HG03060 (cell line): ENCODE measurements around the gene SMIM5.
"Not testable (repeated sequence)": the region's sequence is repeated elsewhere in the genome, so short reads cannot be mapped to it uniquely, and the experiment has no call there.

Experiments used
- ATAC-seq: cut with Tn5 transposase; IDR thresholded peaks from one replicate; pipeline ENCODE4 v1.9.1; 2021; ENCODE audit warnings: low read depth, moderate number of reproducible peaks; ENCODE audit not compliant: unreplicated experiment

The SMIM5 gene

GRCh38 chr17:75632863-75633485 is at the start of gene SMIM5:
TSS of gene SMIM5 (plus strand) at chr17:75633434. CDS start at chr17:75640202, 6,768 bp downstream.
- no peak for ATAC-seq

- no peak for ATAC-seq
These were observed 48.4 kb upstream of the SMIM5 start for GRCh38 chr17:75584849-75585175.

GRCh38 chr17:75587675-75588595 is 45.3 kb upstream of the SMIM5 start, which contains the start of gene MYO15B:
TSS of gene MYO15B (plus strand) at chr17:75587800. CDS start at chr17:75588058, 258 bp downstream.
- no peak for ATAC-seq

GRCh38 chr17:75588596-75589011 is 44.6 kb upstream of the SMIM5 start:
- no peak for ATAC-seq

GRCh38 chr17:75589012-75589918 is 44.0 kb upstream of the SMIM5 start:
- no peak for ATAC-seq

- no peak for ATAC-seq
These were observed 43.3 kb upstream of the SMIM5 start for GRCh38 chr17:75589919-75590303.

- no peak for ATAC-seq
These were observed 42.9 kb upstream of the SMIM5 start for GRCh38 chr17:75590314-75590761.

GRCh38 chr17:75590849-75591721 is 42.1 kb upstream of the SMIM5 start:
- ATAC-seq = no peak

- ATAC-seq = no peak
These were observed 41.4 kb upstream of the SMIM5 start for GRCh38 chr17:75591722-75592302.

GRCh38 chr17:75592348-75593020 is 40.8 kb upstream of the SMIM5 start:
- no peak for ATAC-seq

GRCh38 chr17:75593430-75593829 is 39.8 kb upstream of the SMIM5 start:
- not testable (repeated sequence) for ATAC-seq

- ATAC-seq = no peak
These were observed 38.5 kb upstream of the SMIM5 start for GRCh38 chr17:75594499-75595283.

GRCh38 chr17:75595284-75595919 is 37.8 kb upstream of the SMIM5 start:
- no peak for ATAC-seq

GRCh38 chr17:75595920-75596313 is 37.3 kb upstream of the SMIM5 start:
- ATAC-seq = no peak

GRCh38 chr17:75596320-75597087 is 36.7 kb upstream of the SMIM5 start:
- ATAC-seq = no peak

GRCh38 chr17:75601057-75601987 is 31.9 kb upstream of the SMIM5 start:
- ATAC-seq = no peak
